ENCODE data around the gene TBC1D2B. TPM values are rescaled to one million over a fixed set of nuclear protein-coding genes. Genes with fewer than 3 reads are reported as not detected.
"Not testable (repeated sequence)": the region's sequence is repeated elsewhere in the genome, so short reads cannot be mapped to it uniquely, and the experiment has no call there.

Gene TBC1D2B
- total and polyA plus RNA-seq, 2 experiments from 2014 or later, result 24.8 to 38.4 TPM

DNA sequence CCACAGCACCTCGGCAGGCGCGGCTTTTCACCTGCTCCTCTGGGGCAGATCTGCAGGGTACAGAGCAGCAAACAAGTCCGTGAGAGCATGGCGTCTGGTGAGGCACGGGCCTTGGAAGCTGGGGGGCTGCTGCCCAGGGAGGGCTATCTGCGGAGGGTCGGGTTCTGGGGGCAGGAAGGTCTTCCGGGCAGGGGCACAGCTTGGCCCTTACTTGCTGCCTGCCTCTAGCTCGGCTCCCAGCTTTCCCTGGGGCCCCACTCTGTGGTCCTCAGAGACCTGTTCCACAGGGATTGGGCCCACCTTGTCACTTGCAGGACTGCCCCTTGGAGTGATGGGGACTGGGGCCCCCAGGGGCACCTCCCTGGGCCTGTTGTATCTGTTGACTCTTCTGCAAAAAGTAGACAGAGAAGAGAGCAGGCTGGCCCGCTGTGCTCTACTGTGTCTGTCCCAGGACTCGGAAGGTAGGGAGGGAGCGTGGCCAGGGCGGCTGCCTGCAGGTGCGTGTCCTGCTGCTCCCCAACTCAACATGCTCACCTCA lies 84.1 kb downstream of the TBC1D2B start:
- Histone ChIP-seq H3K9me3 (ENCODE audit: low read depth) (no peaks in the 10 kb centered on the region), H3K4me2 (no peak overlapping the region), H3K27ac (peak overlapping the region; percentile 43), H3K36me3 (replicated peaks; ENCODE audit: insufficient read depth, low read depth) (no peaks in the 10 kb centered on the region), H3K79me2 (no peaks in the 10 kb centered on the region), H3K9me2 (replicated peaks; ENCODE audit: insufficient read depth) (no peaks in the 10 kb centered on the region), H2AFZ (no peak overlapping the region), H4K20me1 (ENCODE audit: insufficient read depth, poor library complexity, severe bottlenecking) (no peaks in the 10 kb centered on the region), H3K4me1 (ENCODE audit: insufficient read depth) (peaks cover 21% of the 10 kb centered on the region), H3K4me3 (no peak overlapping the region), H3K27me3 (no peaks in the 10 kb centered on the region)
- whole genome bisulfite sequencing (ENCODE audit: low lambda C conversion rate, missing lambda C conversion rate), result 95% methylated on average over 15 of the region's 15 CpGs
- TF ChIP-seq EZH2phosphoT487 (IDR thresholded peaks at IDR 0.05; ENCODE audit: low read depth, severe bottlenecking, unreplicated experiment), result no peak
- TF ChIP-seq, protein P1, sequence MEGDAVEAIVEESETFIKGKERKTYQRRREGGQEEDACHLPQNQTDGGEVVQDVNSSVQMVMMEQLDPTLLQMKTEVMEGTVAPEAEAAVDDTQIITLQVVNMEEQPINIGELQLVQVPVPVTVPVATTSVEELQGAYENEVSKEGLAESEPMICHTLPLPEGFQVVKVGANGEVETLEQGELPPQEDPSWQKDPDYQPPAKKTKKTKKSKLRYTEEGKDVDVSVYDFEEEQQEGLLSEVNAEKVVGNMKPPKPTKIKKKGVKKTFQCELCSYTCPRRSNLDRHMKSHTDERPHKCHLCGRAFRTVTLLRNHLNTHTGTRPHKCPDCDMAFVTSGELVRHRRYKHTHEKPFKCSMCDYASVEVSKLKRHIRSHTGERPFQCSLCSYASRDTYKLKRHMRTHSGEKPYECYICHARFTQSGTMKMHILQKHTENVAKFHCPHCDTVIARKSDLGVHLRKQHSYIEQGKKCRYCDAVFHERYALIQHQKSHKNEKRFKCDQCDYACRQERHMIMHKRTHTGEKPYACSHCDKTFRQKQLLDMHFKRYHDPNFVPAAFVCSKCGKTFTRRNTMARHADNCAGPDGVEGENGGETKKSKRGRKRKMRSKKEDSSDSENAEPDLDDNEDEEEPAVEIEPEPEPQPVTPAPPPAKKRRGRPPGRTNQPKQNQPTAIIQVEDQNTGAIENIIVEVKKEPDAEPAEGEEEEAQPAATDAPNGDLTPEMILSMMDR (IDR thresholded peaks at IDR 0.05; ENCODE audit: poor library complexity), result no peak
- no peak for TF ChIP-seq EZH2 (IDR thresholded peaks at IDR 0.05; ENCODE audit: borderline replicate concordance)
- no peak for DNase-seq (ENCODE audit: low spot score)

DNA sequence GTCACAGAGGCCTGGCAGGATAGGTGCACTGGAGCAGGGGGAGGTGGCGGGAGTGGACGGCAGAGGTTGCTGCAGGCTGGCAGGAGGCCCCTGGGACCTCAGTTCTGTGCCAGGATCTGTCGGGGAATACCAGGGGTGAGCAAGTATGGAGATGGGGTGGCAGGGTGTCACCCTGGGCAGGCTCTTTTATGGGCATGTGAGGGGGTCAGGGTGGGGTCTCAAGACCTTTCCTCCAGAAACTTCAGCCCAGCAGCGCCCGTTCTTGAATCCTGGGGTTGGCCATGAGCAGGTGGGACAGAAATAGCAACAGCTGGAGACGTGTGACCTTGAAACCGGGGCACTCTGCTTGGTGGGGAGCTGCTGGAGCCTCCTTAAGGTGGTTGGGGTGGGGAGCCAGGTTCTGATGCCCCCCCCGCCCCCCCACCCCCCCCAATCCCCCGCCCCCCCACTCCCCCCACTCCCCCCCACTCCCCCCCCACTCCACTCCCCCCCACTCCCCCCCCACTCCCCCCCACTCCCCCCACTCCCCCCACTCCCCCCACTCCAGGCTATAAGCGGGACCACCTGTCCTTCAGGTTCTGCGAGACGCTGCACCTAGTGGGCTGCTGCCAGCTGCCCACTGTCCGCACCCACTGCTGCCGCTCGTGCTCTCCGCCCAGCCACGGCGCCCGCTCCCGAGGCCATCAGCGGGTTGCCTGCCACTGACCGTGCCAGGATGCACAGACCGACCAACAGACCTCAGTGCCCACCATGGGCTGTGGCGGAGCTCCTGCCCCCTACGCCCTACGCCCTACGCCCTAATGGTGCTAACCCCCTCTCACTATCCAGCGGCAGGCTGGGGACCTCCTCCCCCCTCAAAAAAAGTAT lies 84.9 kb downstream of the TBC1D2B start:
- H3K4me1 ChIP-seq (ENCODE audit: insufficient read depth), result peaks cover 21% of the 10 kb centered on the region
- H3K4me3 ChIP-seq, result no peak overlapping the region
- no peaks in the 10 kb centered on the region for H3K9me3 ChIP-seq (ENCODE audit: low read depth)
- 93% methylated on average over 22 of the region's 28 CpGs for WGBS (ENCODE audit: low lambda C conversion rate, missing lambda C conversion rate)
- H3K4me2 ChIP-seq, result no peak overlapping the region
- no peaks in the 10 kb centered on the region for H3K79me2 ChIP-seq
- no peak for DNase-seq (ENCODE audit: low spot score)
- no peaks in the 10 kb centered on the region for H3K27me3 ChIP-seq
- H4K20me1 ChIP-seq (ENCODE audit: insufficient read depth, poor library complexity, severe bottlenecking), result no peaks in the 10 kb centered on the region
- no peak for TF ChIP-seq EZH2 (IDR thresholded peaks at IDR 0.05; ENCODE audit: borderline replicate concordance)
- TF ChIP-seq, protein P1 (IDR thresholded peaks at IDR 0.05; ENCODE audit: poor library complexity), result no peak
- TF ChIP-seq EZH2phosphoT487 (IDR thresholded peaks at IDR 0.05; ENCODE audit: low read depth, severe bottlenecking, unreplicated experiment), result no peak
- H3K9me2 ChIP-seq (replicated peaks; ENCODE audit: insufficient read depth), result no peaks in the 10 kb centered on the region
- H3K36me3 ChIP-seq (replicated peaks; ENCODE audit: insufficient read depth, low read depth), result no peaks in the 10 kb centered on the region
- H2AFZ ChIP-seq, result no peak overlapping the region
- peak overlapping the region; percentile 60 for H3K27ac ChIP-seq

DNA sequence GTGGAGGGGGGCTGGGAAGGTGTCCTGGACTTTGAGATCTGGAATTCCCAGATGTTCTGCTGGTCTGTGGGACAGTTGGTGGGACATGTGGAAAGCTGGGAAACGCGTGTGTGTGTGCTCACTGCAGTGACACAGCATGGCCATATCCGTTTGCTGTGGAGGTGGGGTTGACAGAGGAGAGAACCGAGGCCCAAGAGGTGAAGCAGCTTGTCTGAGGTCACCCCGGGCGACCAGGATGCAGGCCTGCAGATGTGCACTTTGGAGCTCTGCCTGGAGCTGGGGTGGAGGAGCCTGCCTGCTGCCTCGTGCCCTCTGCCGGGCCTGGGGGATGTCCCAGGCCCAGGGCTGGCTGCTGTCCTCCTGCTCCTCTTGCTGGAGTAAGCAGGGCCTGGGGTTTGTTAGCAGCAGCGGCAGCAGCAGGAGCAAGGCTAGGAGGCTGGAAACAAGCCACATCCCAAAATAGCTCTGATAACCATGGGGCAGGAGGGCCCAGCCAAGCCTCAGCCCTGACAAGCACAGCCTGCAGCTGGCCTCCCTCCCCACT lies 85.8 kb downstream of the TBC1D2B start:
- DNase-seq (ENCODE audit: low spot score), result peak; percentile 57
- H3K9me3 ChIP-seq (ENCODE audit: low read depth); H3K36me3 ChIP-seq (replicated peaks; ENCODE audit: insufficient read depth, low read depth); H3K9me2 ChIP-seq (replicated peaks; ENCODE audit: insufficient read depth); H2AFZ ChIP-seq; H3K4me2 ChIP-seq; H3K4me3 ChIP-seq; H3K27me3 ChIP-seq; H3K79me2 ChIP-seq; H4K20me1 ChIP-seq (ENCODE audit: insufficient read depth, poor library complexity, severe bottlenecking): not testable (repeated sequence)
- Histone ChIP-seq H3K27ac (peak overlapping the region; percentile 60), H3K4me1 (ENCODE audit: insufficient read depth) (peaks cover 21% of the 10 kb centered on the region)
- WGBS (ENCODE audit: low lambda C conversion rate, missing lambda C conversion rate), result 69% methylated on average over 9 of the region's 9 CpGs

DNA sequence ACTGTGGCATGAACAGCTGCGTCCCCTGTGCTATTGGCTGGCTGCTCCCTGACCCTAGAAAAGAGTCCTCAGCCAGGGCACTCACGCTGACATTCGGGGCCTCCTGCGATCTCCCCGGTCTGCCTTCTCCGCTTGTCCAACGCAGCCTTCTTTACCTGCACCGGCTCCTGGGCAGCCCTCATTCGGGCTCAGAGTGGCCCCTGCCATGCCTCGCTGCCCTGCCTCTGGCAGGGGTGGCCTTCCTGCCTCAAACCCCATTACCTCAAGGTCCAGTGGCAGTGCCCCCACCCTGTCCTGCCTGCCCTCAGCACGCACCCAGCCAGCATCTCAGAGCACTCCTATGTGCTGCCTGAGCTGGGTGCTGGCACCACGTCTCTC lies 86.5 kb downstream of the TBC1D2B start:
- DNase-seq (ENCODE audit: low spot score), result no peak
- H3K27ac ChIP-seq, result no peak overlapping the region

More for the DNA sequence above, 86.5 kb downstream of the TBC1D2B start:
- TF ChIP-seq EZH2phosphoT487 (IDR thresholded peaks at IDR 0.05; ENCODE audit: low read depth, severe bottlenecking, unreplicated experiment) (no peak), EZH2 (IDR thresholded peaks at IDR 0.05; ENCODE audit: borderline replicate concordance) (no peak)
- TF ChIP-seq, protein P1 (IDR thresholded peaks at IDR 0.05; ENCODE audit: poor library complexity), result no peak
- no peak overlapping the region for H3K4me3 ChIP-seq
- WGBS (ENCODE audit: low lambda C conversion rate, missing lambda C conversion rate), result 98% methylated on average over 12 of the region's 12 CpGs
- no peak overlapping the region for H2AFZ ChIP-seq
- H3K4me1 ChIP-seq (ENCODE audit: insufficient read depth), result peaks cover 21% of the 10 kb centered on the region
- H3K36me3 ChIP-seq (replicated peaks; ENCODE audit: insufficient read depth, low read depth), result no peaks in the 10 kb centered on the region
- H4K20me1 ChIP-seq (ENCODE audit: insufficient read depth, poor library complexity, severe bottlenecking), result no peaks in the 10 kb centered on the region
- H3K9me2 ChIP-seq (replicated peaks; ENCODE audit: insufficient read depth), result no peaks in the 10 kb centered on the region
- H3K27me3 ChIP-seq, result no peaks in the 10 kb centered on the region
- H3K4me2 ChIP-seq, result no peak overlapping the region
- H3K9me3 ChIP-seq (ENCODE audit: low read depth), result no peaks in the 10 kb centered on the region
- H3K79me2 ChIP-seq, result no peaks in the 10 kb centered on the region
